Stimulated activated CD4-positive, alpha-beta T cell treated with anti-CD3 and anti-CD28 coated beads, TNF-alpha, amount 100 ng/mL, for 48 hours (primary cell): Measurements from ENCODE around the gene MARVELD3.
A peak's percentile ranks its signal among the peaks of the same experiment; 100 is the strongest.
"Not testable (repeated sequence)": the region's sequence is repeated elsewhere in the genome, so short reads cannot be mapped to it uniquely, and the experiment has no call there.

Experiments used
- DNase-seq, 3 donors: peaks; one replicate each; pipeline ENCODE4 v3.0.0-alpha.2; 2020; ENCODE audit warnings: low read depth in 3 of 3

Gene MARVELD3

DNA sequence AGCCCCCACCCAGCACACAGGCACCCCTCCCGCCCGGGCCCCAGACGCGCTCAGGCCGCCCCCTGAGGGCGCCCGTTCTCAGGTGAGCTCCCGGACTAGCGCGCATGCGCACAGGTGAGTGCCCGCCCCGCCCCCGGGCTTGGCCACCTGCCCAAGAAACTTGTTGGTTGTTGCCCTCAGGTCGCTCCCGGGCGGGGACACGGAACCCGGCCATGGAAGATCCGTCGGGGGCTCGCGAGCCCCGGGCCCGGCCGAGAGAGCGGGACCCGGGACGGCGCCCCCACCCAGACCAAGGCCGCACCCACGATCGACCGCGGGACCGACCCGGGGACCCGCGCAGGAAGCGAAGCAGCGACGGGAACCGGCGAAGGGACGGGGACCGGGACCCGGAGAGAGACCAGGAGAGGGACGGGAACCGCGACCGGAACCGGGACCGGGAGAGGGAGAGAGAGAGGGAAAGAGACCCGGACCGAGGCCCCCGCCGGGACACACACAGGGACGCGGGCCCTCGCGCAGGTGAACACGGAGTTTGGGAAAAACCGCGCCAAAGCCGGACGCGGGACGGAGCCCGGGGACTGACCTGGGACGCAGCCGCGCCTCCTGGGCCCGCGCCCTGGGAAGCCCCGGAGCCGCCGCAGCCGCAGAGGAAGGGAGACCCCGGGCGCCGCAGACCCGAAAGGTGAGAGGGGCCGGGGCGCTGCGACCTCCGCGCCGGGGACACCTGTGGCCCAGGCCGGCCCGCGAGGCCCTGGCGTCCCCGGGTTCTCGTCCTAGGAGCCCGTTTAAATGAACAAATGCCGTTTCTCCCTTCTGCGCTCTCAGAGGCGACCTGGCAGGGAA, at the start of gene MARVELD3:
MARVELD3 (plus strand) TSS at position 167 of the 840 bp plus-strand sequence; CDS start at position 213, 46 bp downstream.
- no peak for DNase-seq

- no peak for DNase-seq
Measured at GRCh38 chr16:71576971-71577370, 49.0 kb upstream of the MARVELD3 start, which contains the start of gene TAT. Gene TAT (minus strand): TSS chr16:71577092. CDS start chr16:71576415, 677 bp downstream.

- DNase-seq = not testable (repeated sequence)
Measured at GRCh38 chr16:71582553-71582848, 43.5 kb upstream of the MARVELD3 start.

DNA sequence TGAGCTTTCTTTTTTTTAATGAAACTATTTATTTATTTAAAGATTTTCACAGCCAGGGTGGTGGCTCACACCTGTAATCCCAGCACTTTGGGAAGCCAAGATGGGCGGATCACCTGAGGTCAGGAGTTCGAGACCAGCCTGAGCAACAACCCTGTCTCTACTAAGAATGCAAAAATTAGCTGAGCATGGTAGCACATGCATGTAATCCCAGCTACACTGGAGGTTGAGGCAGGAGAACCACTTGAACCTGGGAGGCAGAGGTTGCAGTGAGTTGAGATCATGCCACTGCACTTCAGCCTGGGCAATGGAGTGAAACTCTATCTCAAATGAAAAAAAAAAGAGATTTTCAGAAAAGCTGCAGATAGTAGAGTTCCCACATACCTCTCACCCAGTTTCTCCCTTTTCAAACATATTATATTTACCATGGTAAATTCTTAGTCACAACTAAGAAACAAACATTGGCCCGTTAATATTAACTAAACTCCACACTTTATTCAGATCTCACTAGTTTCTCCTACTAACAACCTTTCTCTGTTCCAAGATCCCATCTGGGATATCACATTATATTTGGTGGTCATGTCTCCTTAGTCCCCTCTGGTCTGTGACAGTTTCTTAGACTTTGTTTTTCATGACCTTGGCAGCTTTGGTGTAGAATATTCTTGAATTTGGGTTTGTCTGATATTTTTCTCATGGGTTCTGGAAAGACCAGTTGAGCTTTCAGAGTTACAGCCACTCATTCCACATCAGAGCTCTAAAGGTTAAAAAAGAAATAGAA, 41.3 kb upstream of the MARVELD3 start:
- no peak for DNase-seq

DNA sequence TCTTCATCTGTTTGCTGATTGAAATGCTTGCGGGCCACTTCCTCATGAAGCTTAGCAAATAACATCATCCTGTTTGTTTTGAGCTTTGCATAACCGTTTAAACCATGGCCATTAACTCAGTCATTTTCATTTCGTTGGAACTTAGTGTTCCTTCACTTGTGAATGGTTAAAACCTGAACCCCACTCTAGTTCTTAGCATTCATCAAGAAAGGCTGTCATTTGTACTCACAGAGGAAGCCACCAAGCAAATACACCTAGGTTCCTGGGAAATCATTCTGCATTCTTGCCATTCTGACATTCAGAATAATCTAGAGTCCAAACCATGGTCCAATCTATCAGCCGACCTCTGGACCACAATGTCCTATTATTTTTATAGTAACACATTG, 40.7 kb upstream of the MARVELD3 start:
- DNase-seq = no peak

DNA sequence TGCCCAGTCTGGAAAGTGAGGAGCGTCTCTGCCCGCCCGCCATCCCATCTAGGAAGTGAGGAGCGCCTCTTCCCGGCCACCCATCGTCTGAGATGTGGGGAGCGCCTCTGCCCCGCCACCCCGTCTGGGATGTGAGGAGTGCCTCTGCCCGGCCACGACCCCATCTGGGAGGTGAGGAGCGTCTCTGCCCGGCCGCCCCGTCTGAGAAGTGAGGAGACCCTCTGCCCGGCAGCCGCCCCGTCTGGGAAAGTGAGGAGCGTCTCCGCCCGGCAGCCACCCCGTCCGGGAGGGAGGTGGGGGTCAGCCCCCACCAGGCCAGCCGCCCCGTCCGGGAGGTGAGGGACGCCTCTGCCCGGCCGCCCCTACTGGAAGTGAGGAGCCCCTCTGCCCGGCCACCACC, 36.6 kb upstream of the MARVELD3 start:
- not testable (repeated sequence) for DNase-seq

DNA sequence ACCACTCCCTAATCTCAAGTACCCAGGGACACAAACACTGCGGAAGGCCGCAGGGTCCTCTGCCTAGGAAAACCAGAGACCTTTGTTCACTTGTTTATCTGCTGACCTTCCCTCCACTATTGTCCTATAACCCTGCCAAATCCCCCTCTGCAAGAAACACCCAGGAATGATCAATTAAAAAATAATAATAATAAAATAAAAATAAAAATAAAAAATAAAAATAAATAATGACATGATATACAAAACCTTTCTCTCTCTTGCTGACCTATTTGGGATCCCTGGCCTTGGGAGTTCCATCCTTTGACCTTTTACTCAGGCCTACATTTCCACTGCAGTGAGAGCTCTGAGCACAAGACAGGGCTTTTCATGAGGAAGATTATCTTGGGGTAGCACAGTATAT, 35.9 kb upstream of the MARVELD3 start:
- DNase-seq = not testable (repeated sequence)

DNA sequence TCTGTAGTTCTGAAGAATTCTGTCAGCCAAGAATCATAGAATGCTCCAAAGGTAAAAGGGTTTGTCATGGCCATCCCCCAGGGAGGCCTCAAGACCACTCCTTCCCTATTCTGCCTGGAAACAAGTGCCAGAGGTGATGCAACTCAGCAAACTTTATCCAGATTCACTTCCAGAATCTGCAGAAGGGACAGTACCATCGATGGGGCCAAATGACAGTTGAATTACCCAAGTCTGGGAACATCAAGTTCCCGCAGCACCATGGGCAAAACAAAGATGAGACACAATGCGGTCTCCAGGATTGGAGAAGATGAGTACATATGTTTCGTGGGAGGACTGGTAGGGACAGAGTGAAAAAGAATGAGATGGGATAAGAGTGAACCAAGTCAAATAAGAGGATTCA, 35.4 kb upstream of the MARVELD3 start:
- DNase-seq = no peak

GRCh38 chr16:71591917-71592316, 34.1 kb upstream of the MARVELD3 start:
- DNase-seq = no peak

- no peak for DNase-seq
Measured at GRCh38 chr16:71593048-71593999, 32.7 kb upstream of the MARVELD3 start.

GRCh38 chr16:71594000-71594646, 31.9 kb upstream of the MARVELD3 start:
- DNase-seq = no peak

GRCh38 chr16:71595340-71595826, 30.6 kb upstream of the MARVELD3 start:
- DNase-seq = not testable (repeated sequence)

- DNase-seq = not testable (repeated sequence)
Measured at GRCh38 chr16:71598426-71598825, 27.6 kb upstream of the MARVELD3 start.

- DNase-seq = no peak
Measured at GRCh38 chr16:71600822-71601221, 25.2 kb upstream of the MARVELD3 start.

- DNase-seq = no peak
Measured at GRCh38 chr16:71609066-71609465, 16.9 kb upstream of the MARVELD3 start.

DNA sequence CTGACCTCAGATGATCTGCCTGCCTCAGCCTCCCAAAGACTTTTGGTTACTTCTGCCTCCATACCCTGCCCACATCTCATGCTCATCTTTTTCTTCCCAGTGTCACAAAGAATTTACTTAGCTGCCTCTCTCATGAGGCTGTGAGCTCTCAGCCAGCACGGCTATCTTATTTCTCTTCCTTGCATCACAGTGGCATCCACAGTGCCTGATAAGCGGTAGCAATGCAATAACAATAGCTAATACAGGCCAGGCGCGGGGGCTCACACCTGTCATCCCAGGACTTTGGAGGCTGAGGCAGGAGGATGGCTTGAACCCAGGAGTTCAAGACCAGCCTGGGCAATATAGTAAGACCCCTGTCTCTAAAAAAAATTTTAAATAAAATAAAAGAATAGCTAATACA, 15.5 kb upstream of the MARVELD3 start:
- DNase-seq = no peak

GRCh38 chr16:71610936-71611871, 14.8 kb upstream of the MARVELD3 start:
- peak; percentile 58 to 83 (median 64) for DNase-seq

GRCh38 chr16:71614956-71615355, 11.0 kb upstream of the MARVELD3 start:
- DNase-seq = not testable (repeated sequence)

GRCh38 chr16:71618429-71618828, 7.6 kb upstream of the MARVELD3 start:
- no peak for DNase-seq

- no peak for DNase-seq
Measured at GRCh38 chr16:71622088-71622487, 3.9 kb upstream of the MARVELD3 start.
